NCI-H128 (cell line): ENCODE measurements around the gene CATSPER1.

Experiments
- DNase-seq: peaks from one replicate; lab custom pipeline; 2025; ENCODE audit not compliant: unreplicated experiment; lab: John Stamatoyannopoulos, UW

CATSPER1 gene

DNA sequence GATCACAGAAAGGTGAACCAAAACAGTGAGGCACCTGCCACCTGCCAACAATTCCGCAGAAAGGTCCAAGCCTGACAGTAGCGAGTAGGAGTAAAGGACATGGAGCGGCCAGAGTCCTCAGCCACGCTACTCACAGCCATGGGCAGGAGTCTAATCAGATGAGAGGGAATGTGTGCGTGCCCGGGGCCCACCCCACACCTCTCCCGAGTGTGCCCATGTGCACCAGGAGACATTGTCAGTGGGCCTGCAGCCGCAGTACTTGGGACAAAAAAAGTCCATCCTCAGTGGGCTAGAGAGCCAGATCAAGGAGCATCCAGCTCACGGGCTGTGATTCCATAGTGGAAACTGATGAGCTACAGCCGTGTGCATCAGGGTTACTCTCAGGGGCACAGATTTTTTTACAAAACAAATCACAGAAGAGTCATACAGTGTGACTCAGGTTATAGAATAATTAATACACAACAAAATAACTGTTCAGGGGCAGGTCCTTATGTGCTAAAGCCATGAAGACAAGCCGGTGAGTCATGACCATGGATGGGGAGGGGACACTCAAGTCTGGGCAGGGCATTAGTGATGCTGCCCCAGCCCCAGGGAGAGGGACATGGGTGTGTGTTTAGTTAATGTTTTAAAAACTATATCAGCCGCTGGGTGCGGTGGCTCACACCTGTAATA, 52.7 kb downstream of the CATSPER1 start:
- no peak for DNase-seq

DNA sequence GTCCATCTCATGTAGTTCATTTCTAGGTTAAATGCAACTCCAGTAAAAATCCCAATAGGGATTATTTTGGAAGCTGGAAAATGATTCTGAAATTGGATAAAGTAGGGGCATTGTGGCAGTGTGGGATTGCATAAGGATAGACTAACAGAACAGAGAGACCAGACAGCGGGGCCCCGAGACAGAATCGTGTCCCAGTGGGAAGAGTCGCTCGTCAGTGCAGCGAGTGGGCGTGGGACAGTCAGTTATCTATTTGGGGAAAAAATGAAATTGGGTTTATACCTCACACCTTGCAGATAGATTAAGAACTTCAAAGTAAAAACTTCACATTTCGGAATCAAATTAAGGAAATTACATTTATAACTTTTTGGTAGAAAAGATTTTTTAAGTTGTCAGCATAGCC, 54.2 kb downstream of the CATSPER1 start:
- no peak for DNase-seq

DNA sequence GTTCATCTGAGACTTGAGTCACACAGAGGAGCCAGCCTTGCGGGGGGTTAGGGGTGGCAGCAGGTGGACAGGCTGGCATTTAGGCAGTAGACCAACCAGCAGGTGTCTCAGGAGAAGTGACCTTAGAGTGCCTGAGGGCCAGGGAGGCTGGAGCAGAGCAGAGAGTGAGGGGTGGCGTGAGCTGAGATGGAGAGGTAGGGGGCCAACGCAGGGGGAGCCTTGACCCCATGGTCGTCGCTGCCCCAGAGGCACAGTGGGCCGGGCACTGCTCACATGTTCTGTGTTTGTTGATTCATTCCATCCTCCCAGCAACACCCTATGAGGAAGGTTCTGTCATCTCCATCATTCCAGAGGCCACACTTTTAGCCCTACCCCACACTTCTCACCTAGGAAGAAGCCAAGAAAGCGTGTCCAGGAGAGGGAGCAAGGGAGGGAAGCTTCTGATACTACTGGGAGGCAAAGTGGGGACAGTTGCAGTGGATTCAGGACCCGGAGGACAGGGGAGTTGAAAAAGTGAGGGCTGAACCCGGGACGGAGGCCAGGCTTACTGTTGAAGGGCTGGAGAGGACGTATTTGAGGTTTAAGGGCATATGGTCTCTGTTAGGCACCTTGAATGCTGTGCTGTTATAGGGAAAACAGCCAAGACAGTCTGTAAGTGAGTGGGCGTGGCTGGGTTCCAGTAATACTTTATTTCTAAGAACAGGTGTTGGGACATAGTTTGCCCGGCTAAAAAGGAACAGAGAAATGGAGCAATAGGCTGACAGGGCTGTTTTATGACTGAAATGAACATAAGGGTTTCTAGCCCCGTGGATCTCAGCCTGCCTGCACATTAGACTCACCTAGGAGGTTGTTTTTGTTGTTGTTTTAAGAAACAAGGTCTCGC, 57.4 kb downstream of the CATSPER1 start:
- DNase-seq = no peak

DNA sequence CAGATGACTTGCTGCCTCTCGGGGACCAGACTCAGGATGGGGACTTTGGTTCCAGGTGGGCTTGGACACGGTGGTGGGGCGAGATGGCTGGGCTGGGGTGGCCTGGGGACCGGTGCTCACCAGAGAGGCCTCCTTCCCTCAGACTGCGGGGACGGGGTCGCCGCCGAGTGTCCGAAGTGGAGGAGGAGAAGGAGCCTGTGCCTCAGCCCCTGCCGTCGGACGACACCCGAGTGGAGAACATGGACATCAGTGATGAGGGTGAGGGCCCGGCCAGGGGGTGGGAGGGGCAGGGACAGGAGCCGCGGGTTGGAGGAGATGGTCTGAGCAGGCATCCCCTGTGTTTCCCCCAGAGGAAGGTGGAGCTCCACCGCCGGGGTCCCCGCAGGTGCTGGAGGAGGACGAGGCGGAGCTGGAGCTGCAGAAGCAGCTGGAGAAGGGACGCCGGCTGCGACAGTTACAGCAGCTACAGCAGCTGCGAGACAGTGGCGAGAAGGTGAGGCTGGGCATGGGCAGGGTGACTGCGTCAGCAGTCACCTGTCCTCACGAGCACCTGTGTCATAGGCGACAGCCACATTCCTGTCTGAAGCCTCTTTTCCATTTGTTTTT, 58.8 kb downstream of the CATSPER1 start:
- no peak for DNase-seq
